Hippocampal formation (tissue), 2 donors: ENCODE results near the gene MEGF11.

Experiments
- DNase-seq, 2 donors: peaks; one replicate each; lab custom pipeline; 2025; lab: John Stamatoyannopoulos, UW

Gene MEGF11

DNA sequence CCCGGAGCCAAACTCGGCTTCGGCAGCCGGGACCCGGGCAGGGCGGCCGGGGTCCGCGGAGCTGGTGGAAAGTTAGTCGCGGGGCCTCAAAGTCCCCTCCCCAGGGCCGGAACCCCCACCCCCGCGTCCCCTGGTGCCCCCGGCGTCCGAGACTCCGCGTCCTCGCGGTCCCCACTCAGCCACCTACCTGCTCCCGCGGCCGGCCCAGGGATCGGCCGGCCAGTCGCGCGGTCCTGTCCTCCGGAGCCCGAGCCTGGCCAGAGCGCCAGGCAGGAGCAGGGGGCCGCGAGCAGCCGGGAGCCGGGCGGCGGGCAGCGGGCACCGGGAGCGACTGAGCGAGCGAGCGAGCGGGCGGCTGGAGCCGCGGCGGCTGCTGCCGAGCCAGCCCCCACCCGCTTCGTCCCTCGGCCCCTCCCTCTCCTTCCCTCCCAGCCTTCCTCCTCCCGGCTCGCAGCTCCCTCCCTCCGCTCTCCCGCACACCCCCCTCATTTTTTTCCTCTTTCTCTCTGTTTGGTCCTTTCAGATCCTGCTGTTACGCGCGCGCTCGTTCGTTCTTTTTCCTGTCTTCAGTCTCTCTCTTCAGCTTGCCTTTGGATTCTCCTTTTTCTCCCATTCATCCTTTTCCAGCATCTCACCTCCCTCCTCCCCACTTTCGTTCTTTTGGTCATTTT lies at the start of gene MEGF11:
TSS of gene MEGF11 (minus strand) at position 333 of the 671 bp plus-strand sequence. CDS start 125,347 bp downstream, outside the sequence.
- DNase-seq = peak; percentile 10 to 37

GRCh38 chr15:66302489-66303278 lies 49.1 kb upstream of the MEGF11 start:
- DNase-seq = no peak

- DNase-seq = no peak
Observed at GRCh38 chr15:66298803-66299251, 45.3 kb upstream of the MEGF11 start.

GRCh38 chr15:66296186-66296585 lies 42.6 kb upstream of the MEGF11 start:
- DNase-seq = no peak

DNA sequence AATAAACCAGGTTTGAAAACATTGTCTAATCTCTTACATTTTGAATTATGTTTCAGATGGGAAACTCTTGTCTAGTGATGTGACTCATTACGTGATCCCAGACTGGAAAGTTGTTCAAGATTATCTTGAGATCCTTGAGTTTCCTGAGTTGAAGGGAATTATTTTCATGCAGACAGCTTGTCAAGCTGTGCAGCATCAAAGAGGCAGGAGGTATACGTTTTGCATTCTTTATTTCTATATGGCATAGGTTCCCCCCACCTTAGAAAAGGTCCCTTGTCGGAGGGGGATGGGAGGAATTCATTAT lies 41.3 kb upstream of the MEGF11 start:
- no peak for DNase-seq

DNA sequence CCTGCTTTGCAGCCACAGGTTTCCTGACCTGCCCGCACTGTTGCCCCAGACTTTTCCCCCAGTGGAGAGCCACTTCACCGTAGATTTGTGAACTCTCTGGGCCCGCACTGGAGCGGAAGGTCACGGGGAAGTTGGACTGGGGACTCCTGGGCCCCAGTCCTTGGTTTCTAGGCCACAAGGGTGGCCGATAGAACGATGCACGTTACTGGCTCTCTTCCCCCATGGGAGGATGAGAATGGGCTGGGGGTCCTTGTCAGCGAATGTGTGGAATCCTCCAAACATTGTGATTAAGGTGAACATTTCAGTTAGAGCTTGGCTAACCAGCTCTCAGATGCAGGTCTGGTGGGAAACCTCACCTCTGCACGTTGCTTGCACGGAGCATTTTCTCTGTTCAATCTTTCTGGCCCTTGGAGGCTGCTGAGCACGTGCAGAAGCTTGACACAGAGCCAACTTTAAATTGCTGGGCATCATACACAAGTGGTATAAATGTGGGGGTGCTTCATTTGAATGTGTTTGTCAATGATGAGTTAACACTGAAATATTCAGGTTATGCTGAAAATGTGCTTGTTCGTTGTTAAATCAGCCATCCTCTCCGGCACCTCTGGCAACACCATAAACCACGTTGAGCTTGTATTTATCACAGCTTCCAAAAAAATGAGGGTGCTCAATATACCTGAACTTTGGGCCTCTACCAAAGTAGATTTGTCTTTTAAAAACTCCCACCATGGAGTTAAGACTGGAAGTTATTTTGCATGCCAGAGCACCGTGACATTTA lies 40.8 kb upstream of the MEGF11 start:
- DNase-seq = no peak

DNA sequence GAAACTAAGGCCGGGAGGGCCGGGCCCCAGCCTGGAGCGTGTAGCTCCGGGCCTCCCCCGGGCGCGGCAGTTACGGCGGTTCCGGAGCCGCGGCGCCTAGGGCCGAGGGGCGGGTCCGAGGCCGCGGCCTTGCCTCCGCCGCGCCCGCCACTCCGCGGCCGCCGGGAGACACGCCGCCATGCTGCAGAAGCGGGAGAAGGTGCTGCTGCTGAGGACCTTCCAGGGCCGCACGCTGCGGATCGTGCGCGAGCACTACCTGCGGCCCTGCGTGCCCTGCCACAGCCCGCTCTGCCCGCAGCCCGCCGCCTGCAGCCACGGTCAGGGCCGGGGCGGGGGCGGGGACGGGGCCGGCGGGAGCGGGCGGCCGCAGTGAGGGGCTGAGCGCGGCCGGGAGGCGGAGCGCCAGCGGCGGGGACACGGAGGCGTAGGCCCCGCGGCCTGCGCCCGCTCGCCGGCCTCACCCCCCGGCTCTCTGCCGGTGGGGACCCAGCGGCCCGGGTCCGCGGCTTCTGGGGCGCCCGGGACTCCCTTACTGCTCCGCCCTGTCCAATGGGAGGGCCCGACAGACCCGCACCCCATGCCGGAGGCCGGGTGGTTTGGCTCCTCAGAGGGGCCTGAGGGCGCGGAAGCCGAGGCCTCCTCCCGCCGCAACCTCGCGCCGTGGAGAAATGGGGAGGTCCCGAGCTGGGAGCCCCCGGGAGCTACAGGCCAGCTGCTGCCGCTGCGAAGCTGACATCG lies 40.0 kb upstream of the MEGF11 start, which contains the start of gene DIS3L:
TSS of gene DIS3L (plus strand) at position 150 of the 738 bp plus-strand sequence. CDS start at position 179, 29 bp downstream.
- DNase-seq = peak; percentile 52 to 75

GRCh38 chr15:66292571-66293418 lies 39.2 kb upstream of the MEGF11 start:
- DNase-seq = no peak

GRCh38 chr15:66291816-66292570 lies 38.4 kb upstream of the MEGF11 start:
- no peak for DNase-seq

DNA sequence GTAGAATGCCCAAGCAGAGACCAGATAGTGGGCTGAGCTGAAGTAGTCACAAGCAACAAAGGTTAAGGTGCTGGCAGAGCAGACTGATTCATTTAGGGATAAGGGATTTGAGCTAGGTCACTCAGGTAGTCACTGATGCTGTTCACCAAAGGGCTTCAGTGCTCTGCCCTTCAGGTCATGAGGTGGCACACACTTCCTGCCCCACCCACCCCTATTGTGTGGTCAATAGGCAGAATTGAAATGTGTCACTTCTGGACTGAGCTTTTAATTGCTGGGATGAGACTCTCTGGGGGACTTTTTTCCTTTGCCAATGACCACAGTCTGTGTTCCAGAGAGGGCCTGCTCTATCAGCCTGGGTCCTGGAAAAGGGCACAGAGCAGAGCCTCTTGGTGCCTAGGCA lies 37.0 kb upstream of the MEGF11 start:
- no peak for DNase-seq

DNA sequence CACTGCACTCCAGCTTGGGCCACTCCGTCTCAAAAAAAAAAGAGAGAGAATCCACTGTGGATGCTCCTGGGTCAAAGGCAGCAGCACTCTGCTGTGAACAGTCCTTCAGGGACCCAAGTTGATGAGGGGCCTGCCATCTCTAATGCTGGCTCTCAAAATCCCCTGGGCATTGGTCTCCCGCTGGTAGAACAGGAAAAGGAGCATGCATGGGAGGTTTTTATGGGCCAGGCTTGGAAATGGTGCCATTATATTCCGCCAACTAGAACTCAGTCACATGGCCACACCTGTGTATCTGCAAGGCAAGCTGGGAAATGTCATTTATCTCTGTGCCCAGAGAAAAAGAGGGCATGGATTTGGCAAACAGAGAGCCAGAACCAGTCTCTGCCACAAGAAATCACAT lies 36.5 kb upstream of the MEGF11 start:
- DNase-seq = no peak

DNA sequence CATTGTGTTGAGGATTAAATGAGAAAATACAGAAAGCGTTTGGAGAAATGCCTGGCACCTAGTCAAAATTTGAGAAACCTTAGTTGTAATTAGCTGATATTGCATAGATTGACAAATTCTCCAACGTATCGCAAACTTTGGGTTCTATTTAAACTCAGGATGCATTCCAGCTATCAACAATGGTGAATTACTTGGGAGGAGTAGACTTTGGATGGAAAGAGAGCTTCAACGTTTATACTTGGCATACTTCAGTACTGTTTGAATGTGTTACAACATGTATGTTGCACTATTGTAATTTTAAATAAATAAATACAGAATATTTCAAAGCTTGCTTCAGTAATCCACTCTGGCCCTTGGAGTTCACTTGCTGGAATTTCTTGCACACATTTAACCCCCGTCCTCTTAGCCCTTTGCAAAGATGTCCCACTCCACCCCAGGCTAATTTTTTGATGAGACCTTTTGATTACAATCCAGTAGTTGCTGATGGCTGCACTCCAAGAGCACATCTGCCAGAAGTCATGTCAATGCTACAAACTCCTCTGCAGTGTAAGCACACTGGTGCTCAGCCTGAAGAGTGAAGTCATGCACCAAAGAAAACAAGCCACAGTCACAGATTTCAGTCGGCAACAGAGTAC lies 35.1 kb upstream of the MEGF11 start:
- DNase-seq = no peak

DNA sequence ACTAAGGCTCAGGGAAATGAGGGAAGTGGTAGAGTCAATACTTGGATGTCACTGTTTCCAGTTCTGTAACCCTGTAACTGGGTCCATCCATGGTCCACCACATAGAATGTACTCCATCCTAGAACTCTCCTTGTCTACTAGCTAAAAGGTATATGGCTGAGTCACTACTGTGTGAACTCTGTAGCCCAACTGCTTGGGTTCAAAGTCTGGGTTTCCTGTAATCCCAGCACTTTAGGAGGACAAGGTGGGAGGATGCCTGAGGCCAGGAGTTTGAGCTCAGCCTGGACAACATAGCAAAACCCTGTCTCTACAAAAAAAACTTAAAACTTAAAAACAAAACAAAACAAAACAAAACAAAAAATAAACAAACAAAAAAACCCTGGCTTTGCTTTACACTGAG lies 34.5 kb upstream of the MEGF11 start:
- DNase-seq = no peak

GRCh38 chr15:66287461-66288057 lies 34.0 kb upstream of the MEGF11 start:
- peak in 1 of 2 donors; percentile 31 for DNase-seq

GRCh38 chr15:66285533-66286280 lies 32.2 kb upstream of the MEGF11 start:
- DNase-seq = no peak

DNA sequence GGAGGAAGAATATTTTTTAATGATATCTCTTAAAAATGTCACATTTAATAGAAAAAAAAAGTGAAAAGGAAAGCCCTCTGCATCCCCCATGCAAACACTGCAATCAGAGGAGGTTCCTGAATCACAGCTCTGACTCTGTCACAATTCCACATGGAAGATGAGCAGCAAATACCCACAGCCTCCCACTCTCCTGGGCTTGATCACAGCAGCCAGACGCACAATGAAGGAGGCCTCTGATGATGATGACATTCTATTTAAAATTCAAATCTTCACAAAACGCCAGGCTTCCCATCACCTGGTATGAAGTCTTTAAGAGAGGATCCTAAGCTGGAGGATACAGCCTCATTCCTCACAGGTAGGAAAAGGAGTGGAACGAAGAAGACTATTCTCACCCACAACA lies 30.7 kb upstream of the MEGF11 start:
- DNase-seq = no peak

DNA sequence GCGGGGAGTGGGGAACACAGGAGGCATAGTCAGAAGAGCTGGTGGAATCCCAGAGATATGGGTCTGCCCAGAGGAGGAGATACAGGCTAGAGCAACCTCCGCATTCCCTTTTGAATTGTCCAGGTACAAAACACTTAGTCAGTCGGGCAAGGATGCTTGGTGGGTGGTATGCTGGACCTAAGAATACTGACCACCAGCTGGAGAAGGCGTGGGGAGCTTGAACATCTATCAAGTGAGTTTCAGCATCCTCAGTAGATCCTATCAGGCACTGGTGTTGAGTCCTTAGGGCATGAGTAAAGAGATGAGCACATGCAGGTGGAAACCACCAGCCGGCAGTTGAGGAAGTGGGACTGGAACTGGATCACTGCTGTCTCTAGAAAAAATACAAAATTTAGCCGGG lies 25.1 kb upstream of the MEGF11 start:
- DNase-seq = no peak

DNA sequence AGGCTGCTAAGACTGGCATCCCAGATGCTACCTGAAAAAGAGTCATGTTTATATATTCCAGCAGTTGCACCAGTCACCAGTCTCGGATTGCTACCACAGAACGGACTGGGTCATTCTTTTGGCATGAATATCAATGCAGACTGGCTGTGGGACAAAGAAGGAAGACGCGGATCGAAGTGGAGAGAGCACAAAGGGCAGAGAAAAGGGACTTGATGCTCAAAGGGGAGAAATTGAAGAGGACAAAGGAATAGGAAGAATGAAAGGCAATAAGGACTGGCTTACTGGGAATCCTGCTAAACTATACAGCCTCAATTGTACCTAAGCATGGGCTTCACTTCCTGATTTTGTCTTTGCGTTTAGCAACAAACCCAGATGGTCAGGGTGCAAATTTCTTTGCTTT lies 24.5 kb upstream of the MEGF11 start:
- no peak for DNase-seq

GRCh38 chr15:66276546-66276945 lies 23.0 kb upstream of the MEGF11 start:
- no peak for DNase-seq
